ENCODE measurements around the gene RAB17. TPM values are rescaled to one million over a fixed set of nuclear protein-coding genes. Genes with fewer than 3 reads are reported as not detected.

Gene RAB17
- total and polyA plus RNA-seq, 10 of the 15 experiments (the other 5 are each of a cell fraction or from before 2014, with no cell fraction given) = 0.07 to 1.4 (median 0.28) TPM; not detected in 3

DNA sequence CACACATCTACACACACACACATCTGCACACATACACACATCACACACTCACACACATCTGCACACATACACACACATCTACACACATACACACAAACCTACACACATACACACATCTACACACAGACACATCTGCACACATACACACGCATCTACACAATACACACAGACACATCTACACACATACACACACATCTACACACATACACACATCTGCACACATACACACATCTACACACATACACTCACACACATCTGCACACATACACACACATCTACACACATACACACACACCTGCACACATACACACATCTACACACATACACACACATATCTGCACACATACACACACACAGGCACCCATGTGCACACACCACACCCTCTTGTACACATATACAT, 24.6 kb downstream of the RAB17 start:
- in situ Hi-C loops (cut with MboI) (no loop called here), intact Hi-C loops (cut with micrococcal nuclease; ENCODE audit: unreplicated experiment) (no loop called here)
- Histone ChIP-seq H3K36me3 (ENCODE audit: control insufficient read depth in 2 of 2, insufficient read depth in 2 of 2, low read length in 1 of 2) (no peaks in the 10 kb centered on the region), H3K79me2 (ENCODE audit: control insufficient read depth, insufficient read depth, low read length) (no peaks in the 10 kb centered on the region), H3K27ac (ENCODE audit: control insufficient read depth, insufficient read depth) (no peak overlapping the region), H3K4me2 (ENCODE audit: control insufficient read depth, insufficient read depth) (no peak overlapping the region), H3K4me3 (no peak overlapping the region), H3K27me3 (replicated peaks in 1 of 2; ENCODE audit: control insufficient read depth in 2 of 2, insufficient read depth in 2 of 2, low read length in 1 of 2) (no peaks in the 10 kb centered on the region; a peak in 1 of 4 replicates), H3K4me1 (ENCODE audit: control insufficient read depth, insufficient read depth, low read length) (no peaks in the 10 kb centered on the region), H3K9ac (ENCODE audit: control insufficient read depth, insufficient read depth, low read length) (no peak overlapping the region), H4K20me1 (ENCODE audit: control insufficient read depth, insufficient read depth) (no peaks in the 10 kb centered on the region), H3K9me3 (replicated peaks; ENCODE audit: control insufficient read depth, insufficient read depth, low read length) (no peaks in the 10 kb centered on the region; the same call in 2 of the 3 replicates), H2AFZ (ENCODE audit: control insufficient read depth, low read depth, low read length) (no peak overlapping the region)
- DNase-seq (ENCODE audit: low read depth, low spot score) = no peak
- peak; percentile 95 for FAIRE-seq
- no peak for ATAC-seq
- POLR2A ChIA-PET = no interaction called here
- SMC1A ChIA-PET (ENCODE audit: uncharacterized antibody, unreplicated experiment) = no interaction called here
- WGBS (ENCODE audit: insufficient coverage, insufficient replicate concordance, low lambda C conversion rate, missing lambda C conversion rate) = 29% methylated on average over 1 of the region's 1 CpG
- no TSS peak for BruUV-seq (replicated peaks)
- CTCF ChIA-PET = interaction anchor here (2.4 kb wide), 1 partner anchor 53 kb away, joined by 9 read pairs; no protein-coding TSS in a partner anchor
- RAD21 ChIA-PET (ENCODE audit: unreplicated experiment) = interaction anchor here (2.4 kb wide), 1 partner anchor 53 kb away, joined by 9 read pairs; no protein-coding TSS in a partner anchor
- no peak for TF ChIP-seq ETV6 (conservative IDR thresholded peaks at IDR 0.05 in 1 of 2, IDR thresholded peaks at IDR 0.05 in 1 of 2; ENCODE audit: borderline replicate concordance in 1 of 2, low read depth in 1 of 2)
- TF ChIP-seq, protein P1, sequence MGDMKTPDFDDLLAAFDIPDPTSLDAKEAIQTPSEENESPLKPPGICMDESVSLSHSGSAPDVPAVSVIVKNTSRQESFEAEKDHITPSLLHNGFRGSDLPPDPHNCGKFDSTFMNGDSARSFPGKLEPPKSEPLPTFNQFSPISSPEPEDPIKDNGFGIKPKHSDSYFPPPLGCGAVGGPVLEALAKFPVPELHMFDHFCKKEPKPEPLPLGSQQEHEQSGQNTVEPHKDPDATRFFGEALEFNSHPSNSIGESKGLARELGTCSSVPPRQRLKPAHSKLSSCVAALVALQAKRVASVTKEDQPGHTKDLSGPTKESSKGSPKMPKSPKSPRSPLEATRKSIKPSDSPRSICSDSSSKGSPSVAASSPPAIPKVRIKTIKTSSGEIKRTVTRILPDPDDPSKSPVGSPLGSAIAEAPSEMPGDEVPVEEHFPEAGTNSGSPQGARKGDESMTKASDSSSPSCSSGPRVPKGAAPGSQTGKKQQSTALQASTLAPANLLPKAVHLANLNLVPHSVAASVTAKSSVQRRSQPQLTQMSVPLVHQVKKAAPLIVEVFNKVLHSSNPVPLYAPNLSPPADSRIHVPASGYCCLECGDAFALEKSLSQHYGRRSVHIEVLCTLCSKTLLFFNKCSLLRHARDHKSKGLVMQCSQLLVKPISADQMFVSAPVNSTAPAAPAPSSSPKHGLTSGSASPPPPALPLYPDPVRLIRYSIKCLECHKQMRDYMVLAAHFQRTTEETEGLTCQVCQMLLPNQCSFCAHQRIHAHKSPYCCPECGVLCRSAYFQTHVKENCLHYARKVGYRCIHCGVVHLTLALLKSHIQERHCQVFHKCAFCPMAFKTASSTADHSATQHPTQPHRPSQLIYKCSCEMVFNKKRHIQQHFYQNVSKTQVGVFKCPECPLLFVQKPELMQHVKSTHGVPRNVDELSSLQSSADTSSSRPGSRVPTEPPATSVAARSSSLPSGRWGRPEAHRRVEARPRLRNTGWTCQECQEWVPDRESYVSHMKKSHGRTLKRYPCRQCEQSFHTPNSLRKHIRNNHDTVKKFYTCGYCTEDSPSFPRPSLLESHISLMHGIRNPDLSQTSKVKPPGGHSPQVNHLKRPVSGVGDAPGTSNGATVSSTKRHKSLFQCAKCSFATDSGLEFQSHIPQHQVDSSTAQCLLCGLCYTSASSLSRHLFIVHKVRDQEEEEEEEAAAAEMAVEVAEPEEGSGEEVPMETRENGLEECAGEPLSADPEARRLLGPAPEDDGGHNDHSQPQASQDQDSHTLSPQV (IDR thresholded peaks at IDR 0.05) = no peak
- TF ChIP-seq TAF1 (IDR thresholded peaks at IDR 0.05; ENCODE audit: borderline replicate concordance, low read depth, low read length) = no peak
- TF ChIP-seq CEBPZ (IDR thresholded peaks at IDR 0.05; ENCODE audit: low read depth, low read length) = no peak
- TF ChIP-seq, protein P2, sequence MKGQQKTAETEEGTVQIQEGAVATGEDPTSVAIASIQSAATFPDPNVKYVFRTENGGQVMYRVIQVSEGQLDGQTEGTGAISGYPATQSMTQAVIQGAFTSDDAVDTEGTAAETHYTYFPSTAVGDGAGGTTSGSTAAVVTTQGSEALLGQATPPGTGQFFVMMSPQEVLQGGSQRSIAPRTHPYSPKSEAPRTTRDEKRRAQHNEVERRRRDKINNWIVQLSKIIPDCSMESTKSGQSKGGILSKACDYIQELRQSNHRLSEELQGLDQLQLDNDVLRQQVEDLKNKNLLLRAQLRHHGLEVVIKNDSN (IDR thresholded peaks at IDR 0.05; ENCODE audit: borderline replicate concordance, extremely low read length, insufficient read depth, low read depth, low read length) = no peak
- no peak for TF ChIP-seq CEBPB (IDR thresholded peaks at IDR 0.05; ENCODE audit: borderline replicate concordance in 1 of 2, low read depth in 2 of 2, low read length in 2 of 2)
- TF ChIP-seq ATF3 (IDR thresholded peaks at IDR 0.05; ENCODE audit: borderline replicate concordance, extremely low read depth, low read depth, low read length) = no peak
- TF ChIP-seq FOS (IDR thresholded peaks at IDR 0.05; ENCODE audit: borderline replicate concordance, extremely low read depth, insufficient read length) = no peak
- TF ChIP-seq GATAD2B (conservative IDR thresholded peaks at IDR 0.05; ENCODE audit: low read depth) = no peak
- TF ChIP-seq, protein P3, sequence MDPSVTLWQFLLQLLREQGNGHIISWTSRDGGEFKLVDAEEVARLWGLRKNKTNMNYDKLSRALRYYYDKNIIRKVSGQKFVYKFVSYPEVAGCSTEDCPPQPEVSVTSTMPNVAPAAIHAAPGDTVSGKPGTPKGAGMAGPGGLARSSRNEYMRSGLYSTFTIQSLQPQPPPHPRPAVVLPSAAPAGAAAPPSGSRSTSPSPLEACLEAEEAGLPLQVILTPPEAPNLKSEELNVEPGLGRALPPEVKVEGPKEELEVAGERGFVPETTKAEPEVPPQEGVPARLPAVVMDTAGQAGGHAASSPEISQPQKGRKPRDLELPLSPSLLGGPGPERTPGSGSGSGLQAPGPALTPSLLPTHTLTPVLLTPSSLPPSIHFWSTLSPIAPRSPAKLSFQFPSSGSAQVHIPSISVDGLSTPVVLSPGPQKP (IDR thresholded peaks at IDR 0.05; ENCODE audit: low read depth, low read length) = no peak

All from GM12878 (cell line).